SK-N-SH treated with all-trans-retinoic acid at 6 μM for 48 hours (cell line): ENCODE results near the gene WDR13.

ENCODE experiments used
- ARNTL ChIP-seq: fragments of 450-650 bp; formaldehyde crosslinking; IDR thresholded peaks from 2 replicates; pipeline ENCODE4 v1.5.0; 2020; ENCODE audit warnings: low read depth, mild to moderate bottlenecking, moderate library complexity, borderline replicate concordance
- BACH2 ChIP-seq: fragments of 250-450 bp; sonication (Bioruptor Pico); IDR thresholded peaks from 2 replicates; pipeline ENCODE4 v1.9.0; 2021; ENCODE audit warnings: mild to moderate bottlenecking, borderline replicate concordance
- OSR1 ChIP-seq: fragments of 250-450 bp; sonication (Bioruptor Pico); IDR thresholded peaks from 2 replicates; pipeline ENCODE4 v1.8.0; 2022; ENCODE audit warnings: moderate library complexity, mild to moderate bottlenecking, inconsistent platforms
- PPARA ChIP-seq: fragments of 250-450 bp; sonication (Bioruptor Pico); IDR thresholded peaks from 2 replicates; pipeline ENCODE4 v1.5.0; 2020; ENCODE audit warnings: mild to moderate bottlenecking, borderline replicate concordance
- TCF4 ChIP-seq: fragments of 250-450 bp; sonication (Bioruptor Pico); IDR thresholded peaks from 2 replicates; pipeline ENCODE4 v1.8.0; 2021; ENCODE audit warnings: mild to moderate bottlenecking, moderate library complexity, borderline replicate concordance
- ZFP3 ChIP-seq: fragments of 250-450 bp; sonication (Bioruptor Pico); IDR thresholded peaks from 2 replicates; pipeline ENCODE4 v1.5.0; 2020; ENCODE audit warnings: mild to moderate bottlenecking, moderate library complexity
- ZFP30 ChIP-seq: fragments of 450-650 bp; formaldehyde crosslinking; IDR thresholded peaks from 2 replicates; pipeline ENCODE4 v1.5.0; 2022; ENCODE audit warnings: mild to moderate bottlenecking, moderate library complexity
- ZNF565 ChIP-seq: fragments of 450-650 bp; formaldehyde crosslinking; conservative IDR thresholded peaks from 2 replicates; pipeline ENCODE4 v1.5.0; 2020; ENCODE audit warnings: low read depth, mild to moderate bottlenecking, moderate library complexity
- TF ChIP-seq, protein P1 (sequence below): fragments of 250-450 bp; sonication (Bioruptor Pico); IDR thresholded peaks from 2 replicates; pipeline ENCODE4 v1.8.0; 2020; ENCODE audit warnings: mild to moderate bottlenecking, moderate library complexity, borderline replicate concordance
- TF ChIP-seq, protein P2 (sequence below): fragments of 250-450 bp; sonication (Bioruptor Pico); IDR thresholded peaks from 2 replicates; pipeline ENCODE4 v1.5.1; 2020; ENCODE audit warnings: low read depth, mild to moderate bottlenecking, moderate library complexity

DNA sequence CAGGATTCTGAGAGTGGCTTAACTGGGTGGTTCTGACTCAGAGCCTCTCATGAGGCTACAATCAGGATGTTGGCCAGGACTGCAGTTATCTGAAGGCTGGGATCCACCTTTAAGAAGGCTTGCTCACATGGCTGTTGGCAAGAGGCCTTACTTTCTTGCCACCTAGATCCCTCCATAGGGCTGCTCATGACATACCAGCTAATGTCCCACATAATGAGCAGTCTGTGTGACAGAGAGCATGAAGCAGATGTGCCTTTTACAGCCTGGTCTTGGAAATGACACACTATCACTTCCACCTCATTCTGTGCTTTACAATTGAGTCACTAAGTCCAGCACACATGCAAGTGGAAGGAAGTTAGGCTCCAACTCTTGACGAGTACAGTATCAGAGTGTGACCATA lies 27.3 kb upstream of the WDR13 start:
- TF ChIP-seq TCF4 (CRISPR knock-in tag): no peak
- TF ChIP-seq, protein P1, sequence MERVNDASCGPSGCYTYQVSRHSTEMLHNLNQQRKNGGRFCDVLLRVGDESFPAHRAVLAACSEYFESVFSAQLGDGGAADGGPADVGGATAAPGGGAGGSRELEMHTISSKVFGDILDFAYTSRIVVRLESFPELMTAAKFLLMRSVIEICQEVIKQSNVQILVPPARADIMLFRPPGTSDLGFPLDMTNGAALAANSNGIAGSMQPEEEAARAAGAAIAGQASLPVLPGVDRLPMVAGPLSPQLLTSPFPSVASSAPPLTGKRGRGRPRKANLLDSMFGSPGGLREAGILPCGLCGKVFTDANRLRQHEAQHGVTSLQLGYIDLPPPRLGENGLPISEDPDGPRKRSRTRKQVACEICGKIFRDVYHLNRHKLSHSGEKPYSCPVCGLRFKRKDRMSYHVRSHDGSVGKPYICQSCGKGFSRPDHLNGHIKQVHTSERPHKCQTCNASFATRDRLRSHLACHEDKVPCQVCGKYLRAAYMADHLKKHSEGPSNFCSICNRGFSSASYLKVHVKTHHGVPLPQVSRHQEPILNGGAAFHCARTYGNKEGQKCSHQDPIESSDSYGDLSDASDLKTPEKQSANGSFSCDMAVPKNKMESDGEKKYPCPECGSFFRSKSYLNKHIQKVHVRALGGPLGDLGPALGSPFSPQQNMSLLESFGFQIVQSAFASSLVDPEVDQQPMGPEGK (CRISPR knock-in tag): no peak
- TF ChIP-seq ZFP30: no peak
- no peak for TF ChIP-seq ZFP3 (CRISPR knock-in tag)
- no peak for TF ChIP-seq PPARA
- no peak for TF ChIP-seq OSR1 (CRISPR knock-in tag)
- TF ChIP-seq, protein P2, sequence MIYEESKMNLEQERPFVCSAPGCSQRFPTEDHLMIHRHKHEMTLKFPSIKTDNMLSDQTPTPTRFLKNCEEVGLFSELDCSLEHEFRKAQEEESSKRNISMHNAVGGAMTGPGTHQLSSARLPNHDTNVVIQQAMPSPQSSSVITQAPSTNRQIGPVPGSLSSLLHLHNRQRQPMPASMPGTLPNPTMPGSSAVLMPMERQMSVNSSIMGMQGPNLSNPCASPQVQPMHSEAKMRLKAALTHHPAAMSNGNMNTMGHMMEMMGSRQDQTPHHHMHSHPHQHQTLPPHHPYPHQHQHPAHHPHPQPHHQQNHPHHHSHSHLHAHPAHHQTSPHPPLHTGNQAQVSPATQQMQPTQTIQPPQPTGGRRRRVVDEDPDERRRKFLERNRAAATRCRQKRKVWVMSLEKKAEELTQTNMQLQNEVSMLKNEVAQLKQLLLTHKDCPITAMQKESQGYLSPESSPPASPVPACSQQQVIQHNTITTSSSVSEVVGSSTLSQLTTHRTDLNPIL (CRISPR knock-in tag): no peak
- no peak for TF ChIP-seq ZNF565
- TF ChIP-seq ARNTL: no peak
- no peak for TF ChIP-seq BACH2
